Activated naive CD8-positive, alpha-beta T cell treated with anti-CD3 and anti-CD28 coated beads, Interleukin-2, amount 50 U/mL, for 24 hours (primary cell): Measurements from ENCODE around the gene PCDHA9.

ENCODE experiments used
- ATAC-seq: fragments of 150-1000 bp; cut with Tn5 transposase; one replicate; pipeline ENCODE4 v1.10.0; 2021
- DNase-seq: peaks from one replicate; pipeline ENCODE4 v3.0.0; 2021
- H3K27ac Mint-ChIP-seq: one replicate; pipeline ENCODE4 v1.8.0; 2021; ENCODE audit warnings: mild to moderate bottlenecking, mixed read lengths
- H3K27me3 Mint-ChIP-seq: one replicate; pipeline ENCODE4 v1.8.0; 2021; ENCODE audit warnings: mixed read lengths
- H3K36me3 Mint-ChIP-seq: one replicate; pipeline ENCODE4 v1.8.0; 2021; ENCODE audit warnings: low read depth, mixed read lengths
- H3K4me1 Mint-ChIP-seq: one replicate; pipeline ENCODE4 v1.8.0; 2021; ENCODE audit warnings: mixed read lengths
- H3K4me3 Mint-ChIP-seq: one replicate; pipeline ENCODE4 v1.8.0; 2021; ENCODE audit warnings: mild to moderate bottlenecking, moderate library complexity, mixed read lengths
- H3K9me3 Mint-ChIP-seq: one replicate; pipeline ENCODE4 v1.8.0; 2021; ENCODE audit warnings: mixed read lengths

PCDHA9 gene

DNA sequence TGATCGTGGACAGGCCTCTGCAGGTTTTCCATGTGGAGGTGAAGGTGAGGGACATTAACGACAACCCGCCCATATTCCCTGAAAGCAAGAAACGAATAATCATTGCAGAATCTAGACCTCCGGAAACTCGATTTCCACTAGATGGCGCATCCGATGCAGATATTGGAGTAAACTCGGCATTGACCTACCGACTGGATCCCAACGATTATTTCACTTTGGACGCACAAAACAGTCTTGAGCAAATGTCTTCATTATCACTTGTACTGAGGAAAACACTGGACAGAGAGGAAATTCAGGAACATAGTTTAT is 34.4 kb downstream of the PCDHA9 start:
- Mint-ChIP-seq H3K27ac (no peak overlapping the region), H3K36me3 (peaks cover 17% of the 10 kb centered on the region), H3K4me1 (no peaks in the 10 kb centered on the region), H3K4me3 (no peak overlapping the region), H3K27me3 (peaks cover 30% of the 10 kb centered on the region), H3K9me3 (peaks cover 38% of the 10 kb centered on the region)
- DNase-seq (no peak), ATAC-seq (no peak)

- Mint-ChIP-seq H3K36me3 (peaks cover 15% of the 10 kb centered on the region), H3K27me3 (peaks cover 25% of the 10 kb centered on the region), H3K4me3 (no peak overlapping the region), H3K9me3 (peaks cover 39% of the 10 kb centered on the region), H3K4me1 (no peaks in the 10 kb centered on the region), H3K27ac (no peak overlapping the region)
- no peak for DNase-seq
- no peak for ATAC-seq
These were observed 35.2 kb downstream of the PCDHA9 start for GRCh38 chr5:140883373-140883772.

DNA sequence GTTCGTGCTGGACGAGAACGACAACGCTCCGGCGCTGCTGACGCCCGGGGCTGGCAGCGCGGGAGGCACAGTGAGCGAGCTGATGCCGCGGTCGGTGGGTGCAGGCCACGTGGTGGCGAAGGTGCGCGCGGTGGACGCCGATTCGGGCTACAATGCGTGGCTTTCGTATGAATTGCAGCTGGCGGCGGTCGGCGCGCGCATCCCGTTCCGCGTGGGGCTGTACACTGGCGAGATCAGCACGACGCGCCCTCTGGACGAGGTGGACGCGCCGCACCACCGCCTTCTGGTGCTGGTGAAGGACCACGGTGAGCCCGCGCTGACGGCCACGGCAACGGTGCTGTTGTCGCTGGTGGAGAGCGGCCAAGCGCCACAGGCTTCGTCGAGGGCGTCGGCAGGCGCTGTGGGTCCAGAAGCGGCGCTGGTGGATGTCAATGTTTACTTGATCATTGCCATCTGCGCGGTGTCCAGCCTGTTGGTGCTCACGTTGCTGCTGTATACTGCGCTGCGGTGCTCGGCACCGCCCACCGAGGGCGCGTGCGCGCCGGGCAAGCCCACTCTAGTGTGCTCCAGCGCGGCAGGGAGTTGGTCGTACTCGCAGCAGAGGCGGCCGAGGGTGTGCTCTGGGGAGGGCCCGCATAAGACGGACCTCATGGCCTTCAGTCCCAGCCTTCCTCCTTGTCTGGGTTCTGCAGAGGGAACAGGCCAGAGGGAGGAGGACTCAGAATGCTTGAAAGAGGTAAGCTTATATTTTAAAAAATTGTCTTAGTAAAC is 35.9 kb downstream of the PCDHA9 start:
- H3K36me3 Mint-ChIP-seq, result peaks cover 12% of the 10 kb centered on the region
- H3K9me3 Mint-ChIP-seq, result peaks cover 34% of the 10 kb centered on the region
- no peak overlapping the region for H3K4me3 Mint-ChIP-seq
- H3K27me3 Mint-ChIP-seq, result peaks cover 22% of the 10 kb centered on the region
- DNase-seq (no peak), ATAC-seq (no peak)
- H3K4me1 Mint-ChIP-seq, result no peaks in the 10 kb centered on the region
- H3K27ac Mint-ChIP-seq, result no peak overlapping the region
